Hypothalamus (tissue), 51 donors: ENCODE measurements around the gene ZNF441.
A peak's percentile ranks its signal among the peaks of the same experiment; 100 is the strongest.
"Not testable (repeated sequence)": the region's sequence is repeated elsewhere in the genome, so short reads cannot be mapped to it uniquely, and the experiment has no call there.

Source experiments
- DNase-seq, 51 donors: peaks; one replicate each; lab custom pipeline; 2025; lab: John Stamatoyannopoulos, UW

The ZNF441 gene

GRCh38 chr19:11776669-11777068 lies 9.9 kb downstream of the ZNF441 start:
- DNase-seq, result not testable (repeated sequence)

- DNase-seq, result no peak
Measured at GRCh38 chr19:11780431-11781020, 13.7 kb downstream of the ZNF441 start.

- DNase-seq, result no peak
Measured at GRCh38 chr19:11781295-11782057, 14.7 kb downstream of the ZNF441 start.

GRCh38 chr19:11783767-11784166 lies 17.0 kb downstream of the ZNF441 start:
- no peak for DNase-seq

GRCh38 chr19:11784356-11784755 lies 17.6 kb downstream of the ZNF441 start:
- DNase-seq, result no peak

GRCh38 chr19:11787536-11787935 lies 20.7 kb downstream of the ZNF441 start:
- DNase-seq, result no peak

GRCh38 chr19:11792942-11793341 lies 26.1 kb downstream of the ZNF441 start:
- no peak for DNase-seq

GRCh38 chr19:11797491-11797890 lies 30.7 kb downstream of the ZNF441 start:
- DNase-seq, result peak in 50 of 51 donors; percentile 2 to 86 (median 62)

GRCh38 chr19:11798391-11799330 lies 31.9 kb downstream of the ZNF441 start, which contains the start of gene ZNF491:
Gene ZNF491, plus strand, starts transcription at chr19:11798523. Its CDS starts 7,431 bp downstream, at chr19:11805954.
- DNase-seq, result peak; percentile 43 to 96 (median 87)

GRCh38 chr19:11806354-11807098 lies 39.7 kb downstream of the ZNF441 start:
- no peak for DNase-seq

GRCh38 chr19:11807099-11807380 lies 40.2 kb downstream of the ZNF441 start:
- no peak for DNase-seq

- DNase-seq, result no peak
Measured at GRCh38 chr19:11813703-11814028, 46.9 kb downstream of the ZNF441 start.

- DNase-seq, result peak; percentile 32 to 97 (median 91)
Measured at GRCh38 chr19:11814029-11814699, 47.4 kb downstream of the ZNF441 start, which contains the start of gene ZNF440. Gene ZNF440, plus strand, starts transcription at chr19:11814273. Its CDS starts 175 bp downstream, at chr19:11814448.

GRCh38 chr19:11814700-11815035 lies 47.9 kb downstream of the ZNF441 start:
- peak in 3 of 51 donors; percentile 28 to 53 (median 33) for DNase-seq

GRCh38 chr19:11821474-11822109 lies 54.8 kb downstream of the ZNF441 start:
- peak in 4 of 51 donors; percentile 0 to 5 (median 2) for DNase-seq

GRCh38 chr19:11828957-11829876 lies 62.4 kb downstream of the ZNF441 start:
- not testable (repeated sequence) for DNase-seq

GRCh38 chr19:11832253-11832912 lies 65.6 kb downstream of the ZNF441 start:
- DNase-seq, result no peak

GRCh38 chr19:11833541-11833940 lies 66.7 kb downstream of the ZNF441 start:
- DNase-seq, result no peak
